ENCODE data around the gene EPS8L1. TPM values are rescaled to one million over a fixed set of nuclear protein-coding genes. Genes with fewer than 3 reads are reported as not detected.

The EPS8L1 gene
- total and polyA plus RNA-seq, 8 donors, result 10.2 to 279 (median 17.5) TPM

GRCh38 chr19:55080121-55080967 lies 4.7 kb downstream of the EPS8L1 start:
- Histone ChIP-seq H3K27me3 (no peaks in the 10 kb centered on the region), H3K4me3 (peak overlapping the region in 2 of 4 donors; percentile 25 to 59)

GRCh38 chr19:55080968-55081769 lies 5.5 kb downstream of the EPS8L1 start:
- WGBS, 2 donors, result 17 to 20% methylated on average over 58 to 60 of the region's 60 CpGs
- H3K9me3 ChIP-seq, result no peaks in the 10 kb centered on the region
- FAIRE-seq, result no peak
- no peak overlapping the region for H3K27ac ChIP-seq
- H3K27me3 ChIP-seq, result no peaks in the 10 kb centered on the region
- peak overlapping the region; percentile 8 to 59 (median 20) for H3K4me3 ChIP-seq
- TF ChIP-seq, protein P1, sequence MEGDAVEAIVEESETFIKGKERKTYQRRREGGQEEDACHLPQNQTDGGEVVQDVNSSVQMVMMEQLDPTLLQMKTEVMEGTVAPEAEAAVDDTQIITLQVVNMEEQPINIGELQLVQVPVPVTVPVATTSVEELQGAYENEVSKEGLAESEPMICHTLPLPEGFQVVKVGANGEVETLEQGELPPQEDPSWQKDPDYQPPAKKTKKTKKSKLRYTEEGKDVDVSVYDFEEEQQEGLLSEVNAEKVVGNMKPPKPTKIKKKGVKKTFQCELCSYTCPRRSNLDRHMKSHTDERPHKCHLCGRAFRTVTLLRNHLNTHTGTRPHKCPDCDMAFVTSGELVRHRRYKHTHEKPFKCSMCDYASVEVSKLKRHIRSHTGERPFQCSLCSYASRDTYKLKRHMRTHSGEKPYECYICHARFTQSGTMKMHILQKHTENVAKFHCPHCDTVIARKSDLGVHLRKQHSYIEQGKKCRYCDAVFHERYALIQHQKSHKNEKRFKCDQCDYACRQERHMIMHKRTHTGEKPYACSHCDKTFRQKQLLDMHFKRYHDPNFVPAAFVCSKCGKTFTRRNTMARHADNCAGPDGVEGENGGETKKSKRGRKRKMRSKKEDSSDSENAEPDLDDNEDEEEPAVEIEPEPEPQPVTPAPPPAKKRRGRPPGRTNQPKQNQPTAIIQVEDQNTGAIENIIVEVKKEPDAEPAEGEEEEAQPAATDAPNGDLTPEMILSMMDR (IDR thresholded peaks at IDR 0.05), result no peak
- intact Hi-C loops (cut with DNase I), result no loop called here
- ATAC-seq, result peak; percentile 71 to 88 (median 78)
- no peaks in the 10 kb centered on the region for H3K36me3 ChIP-seq
- H3K4me1 ChIP-seq, result no peaks in the 10 kb centered on the region
- DNase-seq, result peak; percentile 72 to 88 (median 84)

More at GRCh38 chr19:55080121-55080967, 4.7 kb downstream of the EPS8L1 start:
- peak; percentile 47 to 84 (median 75) for DNase-seq
- no peaks in the 10 kb centered on the region for H3K9me3 ChIP-seq
- FAIRE-seq, result no peak
- H3K27ac ChIP-seq, result no peak overlapping the region
- H3K36me3 ChIP-seq, result no peaks in the 10 kb centered on the region
- WGBS, 2 donors, result 21 to 23% methylated on average over 55 of the region's 55 CpGs
- intact Hi-C loops (cut with DNase I), result no loop called here
- TF ChIP-seq, protein P1 (IDR thresholded peaks at IDR 0.05), result no peak
- peak; percentile 47 to 78 (median 70) for ATAC-seq
- H3K4me1 ChIP-seq, result no peaks in the 10 kb centered on the region

GRCh38 chr19:55081770-55082019 lies 6.0 kb downstream of the EPS8L1 start:
- TF ChIP-seq, protein P1 (IDR thresholded peaks at IDR 0.05), result no peak
- Histone ChIP-seq H3K4me3 (peak overlapping the region in 2 of 4 donors; percentile 25 to 59), H3K27me3 (no peaks in the 10 kb centered on the region), H3K27ac (no peak overlapping the region), H3K4me1 (no peaks in the 10 kb centered on the region), H3K9me3 (no peaks in the 10 kb centered on the region), H3K36me3 (no peaks in the 10 kb centered on the region)
- 27 to 38% methylated on average over 15 to 22 of the region's 22 CpGs for WGBS, 2 donors
- FAIRE-seq, result no peak
- intact Hi-C loops (cut with DNase I), result no loop called here
- DNase-seq, result peak in 1 of 6 donors; percentile 48
- ATAC-seq, result no peak

GRCh38 chr19:55082020-55082851 lies 6.6 kb downstream of the EPS8L1 start:
- no peak for ATAC-seq
- WGBS, 2 donors, result 34 to 44% methylated on average over 64 of the region's 64 CpGs
- Histone ChIP-seq H3K4me3 (peak overlapping the region in 1 of 4 donors; percentile 59), H3K4me1 (no peaks in the 10 kb centered on the region), H3K36me3 (no peaks in the 10 kb centered on the region), H3K9me3 (no peaks in the 10 kb centered on the region), H3K27me3 (no peaks in the 10 kb centered on the region), H3K27ac (no peak overlapping the region)
- no peak for FAIRE-seq
- intact Hi-C loops (cut with DNase I), result no loop called here
- TF ChIP-seq, protein P1 (IDR thresholded peaks at IDR 0.05), result no peak
- peak in 3 of 6 donors; percentile 39 to 81 (median 48) for DNase-seq
